Measurements from ENCODE around the gene OR10H1.
"Not testable (repeated sequence)": the region's sequence is repeated elsewhere in the genome, so short reads cannot be mapped to it uniquely, and the experiment has no call there.

The OR10H1 gene, protein sequence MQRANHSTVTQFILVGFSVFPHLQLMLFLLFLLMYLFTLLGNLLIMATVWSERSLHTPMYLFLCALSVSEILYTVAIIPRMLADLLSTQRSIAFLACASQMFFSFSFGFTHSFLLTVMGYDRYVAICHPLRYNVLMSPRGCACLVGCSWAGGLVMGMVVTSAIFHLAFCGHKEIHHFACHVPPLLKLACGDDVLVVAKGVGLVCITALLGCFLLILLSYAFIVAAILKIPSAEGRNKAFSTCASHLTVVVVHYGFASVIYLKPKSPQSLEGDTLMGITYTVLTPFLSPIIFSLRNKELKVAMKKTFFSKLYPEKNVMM

GRCh38 chr19:15815306-15815705 is at the start of gene OR10H1:
Gene OR10H1, minus strand, starts transcription at chr19:15815664. Its CDS starts 7,627 bp downstream, at chr19:15808037.
- no peak for DNase-seq (ENCODE audit: low read depth, low spot score)

DNA sequence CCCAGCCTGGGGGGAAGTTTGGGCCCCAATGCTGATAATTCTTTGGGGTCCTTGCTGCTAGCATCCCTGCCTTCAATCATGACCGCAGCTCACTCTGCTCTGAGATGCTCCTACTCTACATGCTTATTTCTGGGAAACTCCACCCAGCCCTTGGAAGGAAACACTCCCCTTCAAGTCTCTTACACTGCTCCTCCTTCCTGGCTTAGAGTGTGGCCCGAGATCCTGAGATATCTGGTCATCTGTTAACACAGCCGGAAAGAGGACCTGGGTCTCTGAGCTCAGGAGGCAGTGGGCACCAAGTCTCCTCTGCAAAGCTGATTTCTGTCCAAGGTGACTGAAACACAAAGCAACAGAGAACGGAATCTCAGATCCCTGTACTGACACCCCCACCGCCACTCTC is 49.4 kb upstream of the OR10H1 start:
- DNase-seq (ENCODE audit: low read depth, low spot score): no peak

- no peak for DNase-seq (ENCODE audit: low read depth, low spot score)
Measured at GRCh38 chr19:15863272-15863671, 47.8 kb upstream of the OR10H1 start.

- no peak for DNase-seq (ENCODE audit: low read depth, low spot score)
Measured at GRCh38 chr19:15862444-15862843, 47.0 kb upstream of the OR10H1 start.

DNA sequence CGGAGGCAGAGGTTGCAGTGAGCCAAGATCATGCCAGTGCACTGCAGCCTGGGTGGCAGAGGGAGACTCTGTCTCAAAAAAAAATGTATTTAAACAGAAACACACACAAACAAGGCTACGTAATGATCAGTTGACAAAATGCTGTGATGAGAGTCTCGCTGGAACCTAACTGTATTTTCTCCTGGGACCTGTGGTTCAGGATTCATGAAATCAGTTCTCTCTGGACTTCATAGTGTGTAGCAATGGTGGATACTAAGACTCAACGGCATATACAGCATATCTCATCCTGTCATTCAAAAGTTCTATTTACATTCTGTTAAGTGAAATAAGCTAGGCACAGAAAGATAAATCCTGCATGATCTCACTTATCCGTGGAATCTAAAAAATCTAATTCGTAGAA is 45.1 kb upstream of the OR10H1 start:
- DNase-seq (ENCODE audit: low read depth, low spot score): no peak

- DNase-seq (ENCODE audit: low read depth, low spot score): no peak
Measured at GRCh38 chr19:15859187-15859586, 43.7 kb upstream of the OR10H1 start.

DNA sequence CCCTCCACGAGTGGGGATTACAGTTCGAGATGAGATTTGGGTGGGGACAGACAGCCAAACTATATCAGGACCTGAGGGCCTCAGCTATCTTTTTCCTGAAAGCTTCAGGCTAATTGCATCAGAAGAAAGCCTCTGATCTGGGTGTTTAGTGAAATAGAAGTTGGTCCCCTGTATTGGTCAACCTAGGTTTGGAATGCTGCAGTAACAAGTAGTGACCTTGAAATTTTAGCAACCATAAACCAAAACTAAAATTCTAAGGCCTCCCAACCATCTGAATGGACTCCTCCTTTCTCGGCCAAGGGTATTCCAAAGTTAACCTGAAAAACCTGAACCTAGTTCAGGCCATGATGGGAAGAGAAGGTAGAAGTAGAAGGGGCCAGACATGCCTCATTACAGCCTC is 34.9 kb upstream of the OR10H1 start:
- DNase-seq (ENCODE audit: low read depth, low spot score): no peak

DNA sequence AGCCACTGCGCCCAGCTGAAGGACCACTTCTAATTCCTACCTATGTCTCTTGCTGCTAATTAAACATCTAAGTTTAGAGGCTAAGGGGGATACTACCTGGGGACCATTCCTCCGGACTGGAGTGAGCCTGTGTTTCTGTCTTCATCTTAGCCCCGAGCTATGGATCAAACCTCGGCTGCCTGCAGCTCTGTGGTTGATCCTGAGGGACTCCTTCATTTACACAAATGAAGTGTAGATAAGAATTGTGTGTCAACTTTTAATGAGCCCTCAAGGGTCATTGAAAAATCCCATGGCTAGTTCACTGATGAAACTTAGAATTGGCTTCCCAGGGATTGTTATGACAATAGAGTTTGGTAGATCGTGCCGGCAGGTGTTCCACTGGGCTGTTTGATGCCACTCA is 31.5 kb upstream of the OR10H1 start:
- DNase-seq (ENCODE audit: low read depth, low spot score): no peak

DNA sequence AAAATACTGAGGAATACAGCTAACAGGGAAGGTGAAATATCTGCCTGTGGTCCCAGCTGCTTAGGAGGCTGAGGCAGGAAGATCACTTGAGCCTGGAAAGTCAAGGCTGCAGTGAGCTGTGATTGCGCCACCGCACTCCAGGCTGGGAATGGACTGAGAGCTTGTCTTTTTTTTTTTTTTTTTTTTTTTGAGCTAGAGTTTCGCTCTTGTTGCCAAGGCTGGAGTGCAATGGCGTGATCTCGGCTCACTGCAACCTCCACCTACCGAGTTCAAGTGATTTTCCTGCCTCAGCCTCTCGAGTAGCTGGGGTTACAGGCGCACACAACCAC is 28.4 kb upstream of the OR10H1 start:
- not testable (repeated sequence) for DNase-seq (ENCODE audit: low read depth, low spot score)

- DNase-seq (ENCODE audit: low read depth, low spot score): no peak
Measured at GRCh38 chr19:15843203-15843893, 27.9 kb upstream of the OR10H1 start.

GRCh38 chr19:15841875-15842569 is 26.6 kb upstream of the OR10H1 start:
- DNase-seq (ENCODE audit: low read depth, low spot score): no peak

DNA sequence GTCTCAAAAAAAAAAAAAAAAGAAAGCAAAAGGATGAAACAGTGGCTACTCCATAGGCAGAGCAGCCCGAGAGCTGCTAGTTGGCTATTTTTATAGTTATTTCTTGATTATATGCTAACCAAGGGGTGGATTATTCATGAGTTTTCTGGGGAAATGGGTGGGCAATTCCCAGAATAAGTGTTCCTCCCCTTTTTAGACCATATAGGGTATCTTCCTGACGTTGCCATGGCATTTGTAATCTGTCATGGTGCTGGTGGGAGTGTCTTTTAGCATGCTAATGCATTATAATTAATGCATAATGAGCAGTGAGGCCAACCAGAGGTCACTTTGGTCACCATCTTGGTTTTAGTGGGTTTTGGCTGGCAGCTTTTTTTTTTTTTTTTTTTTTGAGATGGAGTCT is 25.4 kb upstream of the OR10H1 start:
- no peak for DNase-seq (ENCODE audit: low read depth, low spot score)

GRCh38 chr19:15839888-15840287 is 24.4 kb upstream of the OR10H1 start:
- not testable (repeated sequence) for DNase-seq (ENCODE audit: low read depth, low spot score)

DNA sequence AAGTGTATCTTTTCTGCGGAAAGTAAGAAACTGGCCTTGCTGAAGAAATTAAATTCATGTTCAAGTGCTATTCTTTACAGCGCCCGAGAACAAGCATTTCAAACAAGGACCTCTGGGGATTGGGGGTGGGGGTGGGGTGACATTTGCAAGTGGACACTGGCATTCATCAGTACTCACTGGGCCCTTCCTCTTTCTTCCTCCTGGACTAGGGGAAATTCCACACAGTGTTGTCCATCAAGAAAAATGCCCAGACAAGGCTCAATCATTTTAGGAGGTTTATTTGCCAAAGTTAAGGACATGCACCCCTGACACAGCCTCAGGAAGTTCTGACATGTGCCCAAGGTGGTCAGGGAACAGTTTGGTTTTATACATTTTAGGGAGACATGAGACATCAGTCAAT is 22.9 kb upstream of the OR10H1 start:
- DNase-seq (ENCODE audit: low read depth, low spot score): no peak

GRCh38 chr19:15837221-15837731 is 21.8 kb upstream of the OR10H1 start:
- no peak for DNase-seq (ENCODE audit: low read depth, low spot score)

DNA sequence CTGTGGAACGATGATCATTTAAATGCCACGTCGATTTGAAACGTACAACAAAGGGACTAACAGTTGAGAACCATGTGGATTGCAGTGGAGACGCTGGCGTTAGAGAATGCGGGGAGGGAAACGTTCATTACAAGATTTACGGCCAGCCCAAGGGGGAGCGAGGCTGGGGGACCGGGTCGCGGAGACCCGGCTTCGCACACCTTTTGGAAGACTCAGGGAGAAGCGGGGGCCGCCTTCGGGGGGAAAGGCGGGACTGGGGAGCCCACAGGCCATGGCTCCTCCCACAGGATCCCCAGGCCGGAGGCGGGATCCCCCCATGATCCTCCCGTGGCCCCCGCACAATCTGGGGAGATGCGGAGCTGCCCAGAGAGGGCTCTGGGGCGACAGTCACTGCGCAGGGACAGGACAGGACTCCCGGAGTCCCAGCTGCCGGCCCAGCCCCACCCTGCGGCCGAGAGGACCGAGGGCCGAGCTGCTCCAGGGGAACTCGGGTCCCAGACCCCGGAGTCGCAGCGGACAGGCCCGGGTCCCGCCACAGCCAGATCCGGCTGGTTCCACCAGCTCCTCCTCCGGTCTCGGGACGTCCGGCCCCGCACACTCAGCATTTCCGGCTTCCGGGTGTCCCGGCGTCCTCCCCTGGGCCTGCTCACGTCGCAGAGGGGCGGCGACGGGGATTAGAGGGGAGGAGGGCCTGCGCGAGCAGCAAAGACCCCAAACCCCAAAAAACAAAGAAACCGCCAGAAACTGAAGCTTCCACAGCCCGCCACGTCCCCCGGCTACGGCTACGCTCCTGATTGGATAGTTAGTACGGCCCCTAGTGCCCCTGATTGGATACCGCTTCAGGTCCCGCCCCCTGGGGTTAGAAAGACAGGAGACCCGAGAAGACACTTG is 21.1 kb upstream of the OR10H1 start:
- DNase-seq (ENCODE audit: low read depth, low spot score): peak; percentile 92

DNA sequence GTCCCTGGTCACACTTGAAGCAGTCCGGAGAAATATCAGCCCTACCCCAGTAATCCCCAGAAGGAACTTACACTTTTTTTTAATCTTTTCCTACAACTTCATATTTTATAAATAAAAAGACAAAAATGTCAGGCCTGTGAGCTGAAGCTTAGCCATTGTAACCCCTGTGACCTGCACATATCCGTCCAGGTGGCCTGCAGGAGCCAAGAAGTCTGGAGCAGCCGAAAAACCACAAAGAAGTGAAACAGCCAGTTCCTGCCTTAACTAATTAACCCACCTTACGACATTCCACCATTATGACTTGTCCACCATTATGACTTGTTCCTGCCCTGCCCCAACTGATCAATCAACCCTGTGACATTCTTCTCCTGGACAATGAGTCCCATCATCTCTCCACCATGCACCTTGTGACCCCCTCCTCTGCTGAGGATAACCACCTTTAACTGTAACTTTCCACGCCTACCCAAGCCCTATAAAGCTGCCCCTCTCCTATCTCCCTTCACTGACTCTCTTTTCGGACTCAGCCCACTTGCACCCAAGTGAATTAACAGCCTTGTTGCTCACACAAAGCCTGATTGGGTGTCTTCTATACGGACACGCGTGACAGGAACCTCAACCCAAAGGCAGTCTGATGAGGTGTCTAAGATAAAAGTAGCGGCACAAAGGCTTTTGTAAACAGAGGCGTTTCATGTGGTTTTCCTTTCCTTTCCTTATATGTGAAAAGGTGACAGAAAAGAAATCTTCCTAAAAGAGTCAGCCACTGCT is 20.3 kb upstream of the OR10H1 start:
- not testable (repeated sequence) for DNase-seq (ENCODE audit: low read depth, low spot score)

GRCh38 chr19:15834232-15834631 is 18.8 kb upstream of the OR10H1 start:
- not testable (repeated sequence) for DNase-seq (ENCODE audit: low read depth, low spot score)

- no peak for DNase-seq (ENCODE audit: low read depth, low spot score)
Measured at GRCh38 chr19:15831626-15832025, 16.2 kb upstream of the OR10H1 start.

DNA sequence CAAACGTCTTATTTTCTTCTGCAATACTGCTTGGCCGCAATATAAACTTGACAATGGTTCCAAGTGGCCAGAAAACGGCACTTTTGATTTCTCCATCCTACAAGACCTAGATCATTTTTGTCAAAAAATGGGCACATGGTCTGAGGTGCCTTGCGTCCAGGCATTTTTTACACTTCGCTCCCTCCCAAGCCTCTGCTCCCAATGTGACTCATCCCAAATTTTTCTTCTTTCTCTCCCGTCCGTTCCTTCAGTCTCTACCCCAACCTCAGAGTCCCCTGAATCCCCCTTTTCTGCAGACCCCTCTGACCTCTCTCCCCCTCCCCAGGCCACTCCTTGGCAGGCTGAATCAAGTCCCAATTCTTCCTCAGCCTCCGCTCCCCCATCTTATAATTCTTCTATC is 14.3 kb upstream of the OR10H1 start:
- no peak for DNase-seq (ENCODE audit: low read depth, low spot score)

- no peak for DNase-seq (ENCODE audit: low read depth, low spot score)
Measured at GRCh38 chr19:15829306-15829698, 13.8 kb upstream of the OR10H1 start.

Measured in astrocyte of the hippocampus (primary cell).